ENCODE measurements around the gene PTH. TPM values are rescaled to one million over a fixed set of nuclear protein-coding genes. Genes with fewer than 3 reads are reported as not detected.

PTH gene
- total and polyA plus RNA-seq, 9 of the 15 experiments (the other 6 are each of a cell fraction or from before 2014, with no cell fraction given), result not detected

DNA sequence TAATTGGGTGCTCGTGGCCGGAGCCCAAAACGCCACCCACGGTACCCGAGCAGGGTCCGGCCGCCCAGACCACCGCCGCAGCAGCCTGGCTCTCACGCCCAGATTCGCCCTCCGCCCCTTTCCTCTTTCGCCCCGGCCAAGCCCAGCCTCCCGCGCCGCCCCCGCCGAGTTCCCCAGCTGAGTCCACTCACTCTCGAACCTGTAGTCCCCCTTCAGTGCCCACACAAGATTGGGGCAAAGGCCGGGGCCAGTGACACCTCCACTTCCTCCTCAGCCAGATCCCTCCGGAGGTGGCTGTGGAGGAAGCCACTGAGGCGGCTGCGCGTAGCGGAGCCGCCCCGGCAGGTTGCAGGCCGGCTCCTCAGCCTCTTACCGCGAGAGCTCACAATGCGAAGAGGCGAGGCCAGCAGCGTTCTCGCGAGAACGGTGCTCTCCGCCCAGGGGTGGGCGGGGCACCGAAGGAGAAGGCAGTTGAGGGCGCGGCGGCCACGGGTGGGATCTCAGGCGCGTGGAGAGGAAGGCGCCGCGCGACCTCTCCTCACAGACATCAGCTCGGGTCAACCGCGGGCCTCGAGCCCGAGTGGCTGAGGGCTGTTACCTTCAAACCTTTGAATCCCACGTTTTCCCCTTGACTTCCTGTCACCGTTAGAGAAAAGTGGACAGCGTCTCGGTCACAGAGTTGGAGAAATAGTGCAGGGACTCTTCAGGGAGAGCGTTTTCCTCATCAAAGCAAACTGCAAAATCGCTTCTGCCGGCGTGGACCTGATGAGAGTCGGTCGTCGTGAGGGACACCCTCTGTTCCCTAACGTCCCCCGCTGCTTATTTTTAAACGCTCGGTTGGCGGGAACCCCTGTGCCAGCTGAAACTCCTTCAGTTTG lies 32.7 kb downstream of the PTH start, which contains the start of gene BTBD10 (continued):
- TF ChIP-seq, protein P1, sequence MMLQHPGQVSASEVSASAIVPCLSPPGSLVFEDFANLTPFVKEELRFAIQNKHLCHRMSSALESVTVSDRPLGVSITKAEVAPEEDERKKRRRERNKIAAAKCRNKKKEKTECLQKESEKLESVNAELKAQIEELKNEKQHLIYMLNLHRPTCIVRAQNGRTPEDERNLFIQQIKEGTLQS (IDR thresholded peaks at IDR 0.05), result no peak
- TF ChIP-seq, protein P1 (CRISPR knock-in tag; conservative IDR thresholded peaks at IDR 0.05), result no peak
- TF ChIP-seq MYBL2 (IDR thresholded peaks at IDR 0.05; ENCODE audit: low read depth) (peak; percentile 79), MYBL2 (CRISPR knock-in tag; IDR thresholded peaks at IDR 0.05; ENCODE audit: borderline replicate concordance) (no peak), NRF1 (conservative IDR thresholded peaks at IDR 0.05 in 1 of 2, IDR thresholded peaks at IDR 0.05 in 1 of 2) (peak; percentile 89 to 91), ADNP (tag; IDR thresholded peaks at IDR 0.05) (no peak), KLF10 (CRISPR knock-in tag; IDR thresholded peaks at IDR 0.05) (no peak), ZNF445 (CRISPR knock-in tag; IDR thresholded peaks at IDR 0.05; ENCODE audit: low read depth) (no peak), ZNF354B (CRISPR knock-in tag; IDR thresholded peaks at IDR 0.05) (no peak), PHF20 (IDR thresholded peaks at IDR 0.05; ENCODE audit: partially characterized antibody) (peak; percentile 79), ZNF75A (CRISPR knock-in tag; IDR thresholded peaks at IDR 0.05) (no peak), GABPB1 (CRISPR knock-in tag; IDR thresholded peaks at IDR 0.05) (peak; percentile 79), FOS (IDR thresholded peaks at IDR 0.05; ENCODE audit: extremely low read depth, insufficient read length) (no peak), HNRNPK (IDR thresholded peaks at IDR 0.05; ENCODE audit: low read depth, low read length, poor library complexity, severe bottlenecking) (no peak), TGIF2 (CRISPR knock-in tag; IDR thresholded peaks at IDR 0.05) (no peak), MAFK (IDR thresholded peaks at IDR 0.05; ENCODE audit: low read length) (no peak)
- TF ChIP-seq, protein P2, sequence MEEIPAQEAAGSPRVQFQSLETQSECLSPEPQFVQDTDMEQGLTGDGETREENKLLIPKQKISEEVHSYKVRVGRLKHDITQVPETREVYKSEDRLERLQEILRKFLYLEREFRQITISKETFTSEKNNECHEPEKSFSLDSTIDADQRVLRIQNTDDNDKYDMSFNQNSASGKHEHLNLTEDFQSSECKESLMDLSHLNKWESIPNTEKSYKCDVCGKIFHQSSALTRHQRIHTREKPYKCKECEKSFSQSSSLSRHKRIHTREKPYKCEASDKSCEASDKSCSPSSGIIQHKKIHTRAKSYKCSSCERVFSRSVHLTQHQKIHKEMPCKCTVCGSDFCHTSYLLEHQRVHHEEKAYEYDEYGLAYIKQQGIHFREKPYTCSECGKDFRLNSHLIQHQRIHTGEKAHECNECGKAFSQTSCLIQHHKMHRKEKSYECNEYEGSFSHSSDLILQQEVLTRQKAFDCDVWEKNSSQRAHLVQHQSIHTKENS (CRISPR knock-in tag; IDR thresholded peaks at IDR 0.05), result peak; percentile 57; the same call in 1 of the 2 replicates
- TF ChIP-seq, protein P3, sequence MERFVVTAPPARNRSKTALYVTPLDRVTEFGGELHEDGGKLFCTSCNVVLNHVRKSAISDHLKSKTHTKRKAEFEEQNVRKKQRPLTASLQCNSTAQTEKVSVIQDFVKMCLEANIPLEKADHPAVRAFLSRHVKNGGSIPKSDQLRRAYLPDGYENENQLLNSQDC (CRISPR knock-in tag; IDR thresholded peaks at IDR 0.05), result 0 out of 2 replicates have a peak, but pooled peaks have one; percentile 38
- TF ChIP-seq, protein P4, sequence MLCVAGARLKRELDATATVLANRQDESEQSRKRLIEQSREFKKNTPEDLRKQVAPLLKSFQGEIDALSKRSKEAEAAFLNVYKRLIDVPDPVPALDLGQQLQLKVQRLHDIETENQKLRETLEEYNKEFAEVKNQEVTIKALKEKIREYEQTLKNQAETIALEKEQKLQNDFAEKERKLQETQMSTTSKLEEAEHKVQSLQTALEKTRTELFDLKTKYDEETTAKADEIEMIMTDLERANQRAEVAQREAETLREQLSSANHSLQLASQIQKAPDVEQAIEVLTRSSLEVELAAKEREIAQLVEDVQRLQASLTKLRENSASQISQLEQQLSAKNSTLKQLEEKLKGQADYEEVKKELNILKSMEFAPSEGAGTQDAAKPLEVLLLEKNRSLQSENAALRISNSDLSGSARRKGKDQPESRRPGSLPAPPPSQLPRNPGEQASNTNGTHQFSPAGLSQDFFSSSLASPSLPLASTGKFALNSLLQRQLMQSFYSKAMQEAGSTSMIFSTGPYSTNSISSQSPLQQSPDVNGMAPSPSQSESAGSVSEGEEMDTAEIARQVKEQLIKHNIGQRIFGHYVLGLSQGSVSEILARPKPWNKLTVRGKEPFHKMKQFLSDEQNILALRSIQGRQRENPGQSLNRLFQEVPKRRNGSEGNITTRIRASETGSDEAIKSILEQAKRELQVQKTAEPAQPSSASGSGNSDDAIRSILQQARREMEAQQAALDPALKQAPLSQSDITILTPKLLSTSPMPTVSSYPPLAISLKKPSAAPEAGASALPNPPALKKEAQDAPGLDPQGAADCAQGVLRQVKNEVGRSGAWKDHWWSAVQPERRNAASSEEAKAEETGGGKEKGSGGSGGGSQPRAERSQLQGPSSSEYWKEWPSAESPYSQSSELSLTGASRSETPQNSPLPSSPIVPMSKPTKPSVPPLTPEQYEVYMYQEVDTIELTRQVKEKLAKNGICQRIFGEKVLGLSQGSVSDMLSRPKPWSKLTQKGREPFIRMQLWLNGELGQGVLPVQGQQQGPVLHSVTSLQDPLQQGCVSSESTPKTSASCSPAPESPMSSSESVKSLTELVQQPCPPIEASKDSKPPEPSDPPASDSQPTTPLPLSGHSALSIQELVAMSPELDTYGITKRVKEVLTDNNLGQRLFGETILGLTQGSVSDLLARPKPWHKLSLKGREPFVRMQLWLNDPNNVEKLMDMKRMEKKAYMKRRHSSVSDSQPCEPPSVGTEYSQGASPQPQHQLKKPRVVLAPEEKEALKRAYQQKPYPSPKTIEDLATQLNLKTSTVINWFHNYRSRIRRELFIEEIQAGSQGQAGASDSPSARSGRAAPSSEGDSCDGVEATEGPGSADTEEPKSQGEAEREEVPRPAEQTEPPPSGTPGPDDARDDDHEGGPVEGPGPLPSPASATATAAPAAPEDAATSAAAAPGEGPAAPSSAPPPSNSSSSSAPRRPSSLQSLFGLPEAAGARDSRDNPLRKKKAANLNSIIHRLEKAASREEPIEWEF (CRISPR knock-in tag; IDR thresholded peaks at IDR 0.05), result no peak
- TF ChIP-seq, protein P5, sequence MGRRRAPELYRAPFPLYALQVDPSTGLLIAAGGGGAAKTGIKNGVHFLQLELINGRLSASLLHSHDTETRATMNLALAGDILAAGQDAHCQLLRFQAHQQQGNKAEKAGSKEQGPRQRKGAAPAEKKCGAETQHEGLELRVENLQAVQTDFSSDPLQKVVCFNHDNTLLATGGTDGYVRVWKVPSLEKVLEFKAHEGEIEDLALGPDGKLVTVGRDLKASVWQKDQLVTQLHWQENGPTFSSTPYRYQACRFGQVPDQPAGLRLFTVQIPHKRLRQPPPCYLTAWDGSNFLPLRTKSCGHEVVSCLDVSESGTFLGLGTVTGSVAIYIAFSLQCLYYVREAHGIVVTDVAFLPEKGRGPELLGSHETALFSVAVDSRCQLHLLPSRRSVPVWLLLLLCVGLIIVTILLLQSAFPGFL (CRISPR knock-in tag; IDR thresholded peaks at IDR 0.05), result no peak

Data from K562 (cell line).